Right lobe of liver (tissue), 4 donors: ENCODE measurements around the gene CFAP46.

Source experiments
- POLR2A ChIP-seq: fragments of 450-650 bp; IDR thresholded peaks from one replicate; pipeline ENCODE4 v1.6.1; 2017; ENCODE audit warnings: antibody characterized with exemption, mild to moderate bottlenecking
- TF ChIP-seq, protein P1 (sequence below), 4 donors: fragments of 200-600 bp in 3 of 4; fragments of 450-650 bp in 1 of 4; IDR thresholded peaks; one replicate each; pipeline versions ENCODE4 v1.5.1 to v1.8.0; 2016 to 2022; ENCODE audit warnings: antibody characterized with exemption in 4 of 4, mild to moderate bottlenecking in 2 of 4
- donor health status: DM: no; HTN: no; CAD: no.
- donor health status: DM: no; HTN: no; CAD: no.
- donor health status: DM: no; HTN: yes; CAD: no.

DNA sequence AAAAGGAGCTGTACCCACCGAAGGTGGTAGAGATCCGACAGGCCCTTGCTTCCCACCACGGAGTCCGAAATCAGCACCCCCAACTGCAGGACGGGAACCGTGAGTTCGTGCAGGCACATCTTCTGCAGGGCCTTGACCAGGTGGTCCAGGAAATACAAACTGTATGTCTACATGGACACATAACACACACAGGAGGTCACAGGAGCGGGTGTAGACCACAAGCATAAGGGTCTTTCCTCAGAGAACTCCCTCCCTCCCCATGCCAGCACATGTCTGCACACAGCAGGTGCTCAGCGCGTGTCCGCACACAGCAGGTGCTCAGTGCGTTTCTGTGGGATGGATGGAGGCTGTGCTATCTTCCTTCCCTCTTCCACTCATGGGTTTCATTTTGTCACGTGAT lies 69.7 kb downstream of the CFAP46 start:
- TF ChIP-seq, protein P1, sequence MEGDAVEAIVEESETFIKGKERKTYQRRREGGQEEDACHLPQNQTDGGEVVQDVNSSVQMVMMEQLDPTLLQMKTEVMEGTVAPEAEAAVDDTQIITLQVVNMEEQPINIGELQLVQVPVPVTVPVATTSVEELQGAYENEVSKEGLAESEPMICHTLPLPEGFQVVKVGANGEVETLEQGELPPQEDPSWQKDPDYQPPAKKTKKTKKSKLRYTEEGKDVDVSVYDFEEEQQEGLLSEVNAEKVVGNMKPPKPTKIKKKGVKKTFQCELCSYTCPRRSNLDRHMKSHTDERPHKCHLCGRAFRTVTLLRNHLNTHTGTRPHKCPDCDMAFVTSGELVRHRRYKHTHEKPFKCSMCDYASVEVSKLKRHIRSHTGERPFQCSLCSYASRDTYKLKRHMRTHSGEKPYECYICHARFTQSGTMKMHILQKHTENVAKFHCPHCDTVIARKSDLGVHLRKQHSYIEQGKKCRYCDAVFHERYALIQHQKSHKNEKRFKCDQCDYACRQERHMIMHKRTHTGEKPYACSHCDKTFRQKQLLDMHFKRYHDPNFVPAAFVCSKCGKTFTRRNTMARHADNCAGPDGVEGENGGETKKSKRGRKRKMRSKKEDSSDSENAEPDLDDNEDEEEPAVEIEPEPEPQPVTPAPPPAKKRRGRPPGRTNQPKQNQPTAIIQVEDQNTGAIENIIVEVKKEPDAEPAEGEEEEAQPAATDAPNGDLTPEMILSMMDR (IDR thresholded peaks at IDR 0.05), result no peak
- no peak for TF ChIP-seq POLR2A
